NCI-H1694 (cell line): Measurements from ENCODE around the gene CA5A.
"Not testable (repeated sequence)": the region's sequence is repeated elsewhere in the genome, so short reads cannot be mapped to it uniquely, and the experiment has no call there.

ENCODE experiments used
- DNase-seq: peaks from one replicate; lab custom pipeline; 2025; lab: John Stamatoyannopoulos, UW

The CA5A gene

DNA sequence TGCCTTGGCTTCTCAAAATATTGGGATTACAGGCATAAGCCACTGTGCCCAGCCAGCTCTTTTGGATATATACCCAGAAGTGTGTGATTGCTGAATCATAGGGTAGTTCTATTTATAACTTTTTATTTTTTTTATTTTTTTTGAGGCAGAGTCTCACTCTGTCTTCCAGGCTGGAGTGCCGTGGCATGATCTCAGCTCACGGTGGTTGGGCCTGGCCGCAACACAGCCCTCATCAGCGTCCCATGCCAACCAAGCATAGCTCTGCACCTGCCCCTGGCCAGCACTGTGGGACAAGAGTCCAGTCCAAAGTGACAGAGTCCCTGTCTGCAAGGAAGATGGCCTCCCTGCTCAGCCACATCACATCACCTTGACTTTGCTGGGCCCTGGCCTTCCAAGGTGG lies 42.3 kb downstream of the CA5A start:
- DNase-seq = not testable (repeated sequence)

DNA sequence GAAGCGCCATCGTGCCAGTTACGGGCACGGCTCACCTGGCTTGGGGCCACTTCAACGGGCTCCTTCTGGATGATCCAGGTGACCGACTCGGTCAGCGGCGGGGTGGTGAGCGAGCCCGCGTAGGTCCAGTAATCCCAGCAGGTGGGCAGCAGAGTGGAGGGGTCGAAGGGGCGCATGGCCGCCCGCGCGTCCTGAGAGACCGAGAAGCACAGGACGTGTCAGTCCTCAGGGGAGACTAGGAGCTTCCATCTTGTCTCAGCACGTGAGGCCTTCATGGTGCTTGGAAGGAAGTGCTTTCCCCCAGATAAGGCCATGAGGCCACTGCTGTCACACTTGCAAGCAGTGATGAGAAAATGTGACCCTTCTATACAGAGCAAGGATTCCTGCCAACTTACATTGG lies 44.6 kb downstream of the CA5A start:
- DNase-seq = no peak

DNA sequence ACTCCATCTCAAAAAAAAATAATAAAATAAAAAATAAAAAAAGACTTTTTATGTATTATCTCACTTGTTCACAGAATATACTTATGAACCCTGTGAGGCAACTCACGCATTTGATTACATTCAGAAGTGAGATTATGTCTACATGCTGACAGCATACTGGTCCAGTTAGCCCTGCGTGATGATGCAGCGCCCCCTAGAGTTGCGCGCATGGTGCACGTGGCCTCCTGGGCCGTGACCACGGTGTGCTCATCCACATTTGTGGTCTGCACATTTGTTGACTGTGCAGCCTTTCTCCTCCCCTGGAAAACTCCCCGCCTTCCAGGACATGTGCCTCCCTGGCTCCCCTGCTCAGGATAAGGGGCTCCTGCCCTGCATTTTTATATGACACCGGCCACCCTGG lies 46.6 kb downstream of the CA5A start:
- not testable (repeated sequence) for DNase-seq

DNA sequence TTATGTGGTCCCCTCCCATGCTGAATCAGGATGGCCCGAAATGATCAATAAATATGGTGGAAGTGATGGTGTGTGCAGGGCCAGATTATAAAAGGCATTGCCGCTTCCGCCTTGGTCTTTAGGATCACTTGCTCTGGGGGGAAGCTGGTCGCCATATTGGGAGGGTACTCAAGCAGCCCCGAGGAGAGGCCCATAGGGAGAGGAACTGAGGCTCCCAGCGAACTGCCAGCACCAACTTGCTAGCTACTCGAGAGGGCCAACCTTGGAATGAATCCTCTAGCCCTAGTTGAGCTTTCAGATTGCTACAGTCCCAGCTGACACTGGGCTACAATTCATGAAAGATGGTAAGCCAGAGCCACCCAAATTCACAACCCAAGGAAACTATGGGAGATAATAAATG lies 48.0 kb downstream of the CA5A start:
- not testable (repeated sequence) for DNase-seq

DNA sequence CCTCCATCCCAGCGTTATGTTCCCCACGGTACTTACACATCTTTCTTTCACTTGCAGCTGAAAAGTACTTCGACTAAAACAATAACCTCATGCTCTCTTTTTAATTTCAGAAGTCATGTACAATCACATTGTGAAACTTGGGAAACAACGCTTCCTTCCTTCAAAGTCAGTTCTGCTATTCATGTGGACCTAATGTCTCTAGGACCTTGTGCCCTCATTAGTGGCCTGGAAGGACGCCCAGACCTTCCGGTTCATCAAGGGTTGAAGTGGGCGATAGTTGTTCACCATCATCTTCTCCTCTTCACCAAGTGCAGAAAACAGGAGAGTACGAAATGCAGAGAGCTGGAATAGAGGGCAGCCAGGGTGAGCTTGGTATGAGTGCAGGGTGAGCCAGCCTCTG lies 48.4 kb downstream of the CA5A start:
- DNase-seq = not testable (repeated sequence)

DNA sequence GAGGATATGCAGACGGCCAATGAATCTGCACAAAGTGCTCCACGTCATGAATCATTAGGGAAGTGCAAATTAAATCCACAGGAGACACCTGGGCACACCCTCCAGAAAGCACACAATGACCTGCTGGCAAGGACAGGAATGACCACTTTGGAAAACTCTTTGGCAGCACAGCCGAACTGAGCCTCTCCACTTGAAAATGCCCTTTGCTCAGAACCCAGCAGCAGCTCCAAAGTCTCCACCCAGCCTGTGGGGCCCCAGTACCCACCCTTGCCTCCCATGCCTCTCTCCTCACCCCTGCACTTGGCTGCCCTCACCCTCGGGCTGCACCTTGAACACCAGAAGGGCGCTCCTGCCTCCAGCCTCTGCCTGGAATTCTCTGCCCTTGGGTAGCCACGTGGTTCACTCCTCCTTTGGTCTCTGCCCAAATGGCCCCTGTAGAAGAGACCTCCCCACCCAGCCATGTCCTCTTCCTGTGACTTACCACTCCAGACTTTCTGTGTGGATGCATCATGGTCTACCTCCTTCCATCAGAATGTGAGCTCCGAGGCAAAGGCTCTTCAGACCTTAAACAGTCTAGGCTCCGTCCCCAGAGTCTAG lies 50.9 kb downstream of the CA5A start:
- DNase-seq = not testable (repeated sequence)

DNA sequence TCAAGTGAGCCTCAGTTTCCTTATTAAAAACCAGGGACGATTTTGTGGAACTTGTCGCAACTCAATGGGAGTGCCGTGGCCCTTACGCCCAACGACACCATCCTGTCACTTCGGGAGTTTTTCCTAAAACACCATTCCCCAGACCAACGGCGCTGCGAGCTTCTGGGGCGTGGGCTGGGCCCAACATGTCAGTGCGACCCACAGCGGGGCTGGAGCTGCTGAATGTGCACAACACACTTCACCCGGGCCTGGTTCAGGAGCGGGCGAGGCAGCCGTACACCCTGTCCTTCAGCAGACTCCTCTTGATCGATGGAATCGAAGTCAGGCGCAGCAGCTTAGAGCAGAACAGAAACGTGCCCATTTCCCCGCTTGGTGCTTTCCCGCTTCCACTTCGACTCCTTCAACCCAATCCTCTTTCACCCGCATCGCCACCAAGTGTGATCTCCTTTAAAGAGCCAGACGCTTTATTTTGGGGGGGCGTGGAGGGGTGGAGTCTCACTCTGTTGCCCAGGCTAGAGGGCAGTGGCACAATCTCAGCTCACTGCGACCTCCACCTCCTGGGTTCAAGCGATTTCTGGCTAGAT lies 53.8 kb downstream of the CA5A start:
- DNase-seq = no peak

DNA sequence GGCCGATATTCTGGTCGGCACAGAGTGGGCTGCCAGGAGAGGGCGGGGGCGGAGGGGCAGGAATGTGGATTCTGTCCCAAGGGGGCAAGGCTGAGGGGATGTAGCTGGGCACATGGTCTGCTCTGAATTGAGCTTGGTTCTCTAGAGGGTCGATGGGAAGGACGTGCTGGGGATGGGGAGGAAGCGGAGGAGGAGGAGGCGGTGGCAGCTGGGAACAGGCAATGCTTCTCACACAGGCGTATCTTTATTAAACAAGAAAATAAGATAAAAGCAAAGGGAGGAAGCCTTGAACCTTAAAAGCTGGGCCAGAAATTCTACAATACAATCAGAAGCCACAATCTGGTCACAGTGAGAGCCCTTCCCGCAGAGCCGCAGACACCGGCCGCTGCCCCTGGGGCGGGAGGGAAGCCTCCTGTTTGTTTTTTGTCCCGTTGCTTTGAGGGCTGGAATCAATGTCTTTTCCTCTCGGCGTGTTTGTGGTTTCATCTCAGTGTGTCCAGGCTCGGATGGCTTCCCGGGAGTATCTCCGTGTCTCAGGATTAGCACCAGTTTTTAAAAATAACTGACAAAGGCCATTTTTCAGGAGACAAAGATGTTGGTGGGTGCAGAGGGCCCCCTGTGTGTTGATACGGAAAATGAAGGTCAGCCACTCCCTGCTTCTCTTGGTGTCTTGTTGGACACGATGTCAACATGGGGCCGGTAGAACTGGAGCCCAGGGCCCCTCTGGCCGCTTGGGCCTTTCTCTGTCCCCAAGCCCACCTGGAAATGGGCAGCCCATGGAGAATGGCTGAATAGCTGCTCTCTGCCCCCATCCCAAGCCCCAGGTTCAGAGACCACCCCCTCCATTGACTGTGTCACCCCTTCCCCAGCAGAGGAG lies 54.8 kb downstream of the CA5A start:
- DNase-seq = no peak

DNA sequence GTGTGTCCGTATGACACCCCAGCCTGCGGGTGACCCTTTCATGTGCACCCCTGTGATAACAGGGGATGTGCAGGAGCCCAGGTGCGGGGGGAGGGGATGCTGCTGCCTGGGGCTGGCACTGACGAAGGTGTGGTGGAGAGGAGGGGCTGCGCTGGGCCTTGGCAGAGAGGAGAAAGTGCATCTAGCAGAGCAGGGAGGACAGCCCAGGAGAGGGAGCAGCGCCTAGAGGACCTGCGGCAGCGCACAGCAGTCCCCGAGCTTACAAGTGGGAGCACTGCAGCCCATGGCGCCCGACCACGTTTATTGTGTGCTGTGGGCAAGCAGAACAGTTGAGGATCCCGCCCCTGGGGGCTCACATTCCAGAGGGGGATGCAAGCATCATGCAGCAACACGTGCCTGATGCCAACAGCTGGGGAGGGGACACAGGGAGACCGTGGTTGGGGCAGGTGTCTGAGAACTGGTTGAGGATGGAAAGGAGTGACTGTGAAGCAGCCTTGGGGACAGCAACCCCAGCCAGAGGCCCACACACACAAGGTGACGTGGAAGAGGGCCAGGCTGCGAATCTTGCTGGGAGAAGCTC lies 56.1 kb downstream of the CA5A start:
- no peak for DNase-seq

DNA sequence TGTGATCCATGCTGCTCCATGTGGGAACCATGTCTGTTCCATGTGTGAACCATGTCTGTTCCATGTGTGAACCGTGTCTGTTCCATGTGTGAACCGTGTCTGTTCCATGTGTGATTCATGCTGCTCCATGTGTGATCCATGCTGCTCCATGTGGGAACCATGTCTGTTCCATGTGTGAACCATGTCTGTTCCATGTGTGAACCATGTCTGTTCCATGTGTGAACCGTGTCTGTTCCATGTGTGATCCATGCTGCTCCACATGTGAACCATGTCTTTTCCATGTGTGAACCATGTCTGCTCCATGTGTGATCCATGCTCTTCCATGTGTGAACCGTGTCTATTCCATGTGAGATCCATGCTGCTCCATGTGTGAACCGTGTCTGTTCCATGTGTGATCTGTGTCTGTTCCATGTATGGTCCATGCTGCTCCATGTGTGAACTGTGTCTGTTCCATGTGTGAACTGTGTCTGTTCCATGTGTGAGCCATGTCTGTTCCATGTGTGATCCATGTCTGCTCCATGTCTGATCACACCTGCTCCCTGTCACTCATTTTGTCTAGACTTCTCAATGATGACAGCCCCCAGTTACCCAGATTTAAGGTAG lies 56.8 kb downstream of the CA5A start:
- DNase-seq = not testable (repeated sequence)

DNA sequence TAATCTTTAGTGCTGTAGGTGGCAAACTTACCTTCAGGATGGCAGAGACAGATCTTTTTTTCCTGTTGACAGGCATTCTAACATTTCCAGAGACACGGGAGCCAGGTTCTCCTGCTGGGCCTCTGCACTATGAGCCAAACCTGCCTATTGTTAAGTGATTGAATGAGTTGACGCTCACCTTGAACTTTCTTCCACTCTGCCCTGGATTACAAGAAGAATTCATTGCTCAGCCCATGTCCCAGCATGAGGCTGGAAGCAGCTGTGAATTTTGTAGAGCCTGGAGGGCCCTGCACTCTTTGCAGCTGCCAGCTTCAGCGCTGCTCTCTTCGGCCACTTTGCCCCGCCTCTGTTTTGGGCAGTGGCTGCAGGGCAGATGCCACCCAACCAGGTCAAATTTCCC lies 57.6 kb downstream of the CA5A start:
- no peak for DNase-seq

DNA sequence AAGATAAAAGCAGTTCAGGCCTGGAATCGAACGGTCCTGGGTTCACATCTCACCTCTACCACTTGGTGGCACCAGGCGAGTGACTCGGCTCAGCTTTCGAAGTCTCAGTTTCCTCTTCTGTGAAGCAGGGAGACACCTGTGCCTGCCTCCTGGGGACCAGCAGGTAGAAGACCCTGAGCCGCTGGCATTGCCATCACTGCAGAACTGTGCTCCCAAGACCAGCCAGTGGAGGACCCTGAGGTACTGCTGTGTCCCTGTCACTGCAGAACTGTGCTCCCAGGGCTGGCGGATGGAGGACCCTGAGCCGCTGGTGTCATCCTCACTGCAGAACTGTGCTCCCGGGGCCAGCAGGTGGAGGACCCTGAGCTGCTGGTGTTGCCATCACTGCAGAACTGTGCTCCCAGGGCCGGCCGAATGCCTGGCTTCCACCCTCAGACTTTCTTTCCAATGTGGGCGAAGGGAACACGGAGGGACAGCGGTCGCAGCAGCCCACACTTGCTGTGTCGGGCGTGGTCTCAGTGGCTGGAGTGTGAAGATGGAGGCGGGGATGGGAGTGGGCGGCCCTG lies 58.3 kb downstream of the CA5A start:
- DNase-seq = no peak

DNA sequence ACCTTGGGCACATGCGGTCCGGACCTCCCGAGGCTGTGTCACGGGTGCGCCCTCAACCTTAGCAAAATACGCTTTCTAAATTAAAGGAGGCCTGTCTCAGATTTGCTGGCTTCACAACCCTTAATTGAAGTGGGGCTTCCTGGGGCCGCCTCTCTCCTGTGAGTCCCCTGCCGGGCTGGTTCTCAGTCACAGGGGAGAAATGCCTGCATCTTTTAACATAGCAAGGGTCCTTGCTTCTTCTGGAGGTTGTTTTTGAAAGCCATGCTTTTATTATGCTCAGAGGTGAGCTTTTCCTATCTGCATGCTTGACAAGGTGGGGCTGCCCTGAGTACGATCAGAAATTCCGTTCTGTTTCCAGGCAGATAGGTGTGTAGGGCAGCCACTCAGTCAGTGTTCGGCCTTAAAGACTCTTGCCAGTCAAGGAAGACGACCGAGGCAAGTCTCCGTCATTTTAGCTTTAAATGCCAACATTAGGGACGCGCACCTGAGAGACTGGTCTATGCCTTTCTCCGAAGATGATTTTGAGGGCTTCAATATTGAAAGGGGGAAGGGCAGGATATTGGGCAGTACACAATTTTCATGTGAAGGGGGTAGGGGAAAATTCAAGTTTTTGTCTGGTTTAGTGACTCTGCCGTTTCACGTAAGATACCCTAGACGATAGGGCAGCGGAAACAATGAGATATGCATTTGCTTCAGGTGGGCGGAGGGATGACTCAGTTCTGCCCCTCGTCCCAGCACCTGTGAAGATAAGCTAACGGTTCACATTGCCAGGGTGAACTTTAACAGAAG lies 61.5 kb downstream of the CA5A start:
- DNase-seq = no peak

DNA sequence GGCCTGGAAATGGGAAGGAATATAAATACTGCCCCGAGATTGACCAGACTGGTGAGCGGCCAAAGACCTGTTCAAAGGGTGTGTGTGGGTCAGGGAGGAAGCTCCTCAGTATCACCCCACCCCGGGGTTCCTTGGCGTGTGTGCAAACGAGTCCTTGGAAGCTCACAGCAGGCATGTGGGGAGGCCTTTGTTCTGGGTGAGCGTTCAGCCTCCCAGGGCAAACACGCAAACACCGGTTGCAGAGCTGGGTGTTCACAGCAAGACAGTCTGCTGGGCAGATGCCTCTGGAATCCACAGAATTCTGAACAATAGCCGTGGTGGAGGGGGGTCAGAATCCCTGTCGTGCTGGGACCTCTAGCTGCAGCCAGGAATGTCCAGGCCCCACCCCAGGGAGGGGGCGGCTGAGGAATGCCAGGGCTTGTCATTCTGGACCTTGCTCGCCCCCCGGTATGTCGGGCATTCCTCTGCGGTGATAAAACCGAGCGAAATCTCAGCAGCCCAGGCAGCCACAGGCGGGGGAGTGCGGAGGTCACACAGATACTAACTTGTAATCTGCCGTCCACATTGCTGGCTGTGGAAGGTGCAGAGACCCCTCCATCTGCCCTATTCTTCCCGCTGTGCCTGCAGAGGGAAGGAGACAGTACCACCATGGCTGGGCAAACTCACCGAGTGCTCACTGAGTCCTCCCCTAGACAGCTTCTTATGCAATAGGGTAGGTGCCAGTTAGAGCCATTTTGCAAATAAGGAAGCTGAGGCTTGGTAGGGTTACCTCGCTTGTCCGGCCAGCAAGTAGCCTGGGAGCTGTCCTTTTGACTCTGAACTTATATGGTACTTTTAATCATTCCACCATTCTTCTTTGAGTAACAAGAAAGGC lies 65.7 kb downstream of the CA5A start:
- DNase-seq = not testable (repeated sequence)

DNA sequence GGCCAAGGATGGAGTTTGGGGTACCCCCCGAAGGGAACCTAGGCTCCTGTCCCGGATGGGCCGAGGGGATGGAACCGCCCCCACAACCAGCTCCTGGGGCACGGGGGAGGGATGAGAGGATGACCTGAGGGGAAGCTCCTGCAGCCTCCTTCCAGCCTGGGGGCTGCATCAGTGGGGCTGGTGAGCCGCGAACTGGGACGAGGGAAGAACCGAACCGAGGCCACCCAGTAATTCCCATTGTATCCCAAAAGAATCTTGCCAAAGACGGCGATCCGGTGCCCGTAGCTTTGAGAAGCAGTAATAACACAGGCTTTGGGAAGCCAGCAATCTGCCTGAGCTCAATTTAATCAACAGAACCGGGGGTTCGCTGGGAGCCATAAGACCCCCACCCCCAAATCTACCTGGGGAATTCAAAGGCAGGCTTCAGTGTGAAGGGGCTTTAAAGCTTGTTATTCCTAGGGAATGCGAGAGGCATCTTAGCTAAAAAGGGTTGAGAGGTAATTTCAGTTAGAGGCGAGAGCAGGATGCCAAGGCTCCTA lies 66.4 kb downstream of the CA5A start:
- not testable (repeated sequence) for DNase-seq

DNA sequence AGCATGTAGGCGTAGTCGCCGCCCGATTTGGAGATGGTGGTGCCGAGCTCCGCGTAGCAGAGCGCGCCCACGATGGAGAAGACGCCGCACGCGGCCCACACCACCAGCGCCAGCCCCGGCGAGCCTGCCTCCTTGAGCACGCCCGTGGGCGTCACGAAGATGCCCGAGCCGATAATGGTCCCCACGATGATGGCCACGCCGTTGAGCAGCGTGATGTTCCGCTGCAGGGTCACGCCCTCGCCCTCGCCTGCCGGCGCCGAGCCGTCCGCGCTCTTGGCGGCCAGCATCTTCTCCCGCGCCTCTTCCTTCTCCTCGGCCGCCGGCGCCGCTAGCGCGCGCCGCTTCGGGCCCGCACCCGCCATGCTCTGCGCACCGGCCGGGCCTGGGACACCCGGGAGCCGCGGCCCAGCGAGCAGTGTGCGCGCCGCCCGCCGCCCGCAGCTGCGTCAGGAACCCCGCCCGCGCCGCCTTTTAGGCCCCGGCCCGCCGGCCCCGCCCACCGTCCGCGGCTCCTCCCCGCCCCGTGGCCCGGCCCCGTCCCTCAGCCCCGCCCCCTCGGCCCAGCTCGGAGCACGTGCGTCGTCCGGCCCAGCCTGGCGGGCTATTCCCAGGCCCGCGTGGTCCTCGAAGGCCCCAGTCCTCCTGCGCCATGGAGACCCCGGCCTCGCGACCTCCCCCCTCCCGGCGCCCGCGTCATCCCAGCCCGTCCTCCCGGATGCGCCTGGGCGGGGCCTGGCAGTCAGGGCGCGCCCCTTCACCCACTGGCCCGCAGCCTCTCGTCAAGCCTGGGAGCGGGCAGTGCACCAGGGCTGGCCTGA lies 67.1 kb downstream of the CA5A start, which contains the start of gene SLC7A5:
Gene SLC7A5, minus strand, starts transcription at position 447 of the 818 bp plus-strand sequence. Its CDS starts 85 bp downstream, at position 362.
- DNase-seq = not testable (repeated sequence)

DNA sequence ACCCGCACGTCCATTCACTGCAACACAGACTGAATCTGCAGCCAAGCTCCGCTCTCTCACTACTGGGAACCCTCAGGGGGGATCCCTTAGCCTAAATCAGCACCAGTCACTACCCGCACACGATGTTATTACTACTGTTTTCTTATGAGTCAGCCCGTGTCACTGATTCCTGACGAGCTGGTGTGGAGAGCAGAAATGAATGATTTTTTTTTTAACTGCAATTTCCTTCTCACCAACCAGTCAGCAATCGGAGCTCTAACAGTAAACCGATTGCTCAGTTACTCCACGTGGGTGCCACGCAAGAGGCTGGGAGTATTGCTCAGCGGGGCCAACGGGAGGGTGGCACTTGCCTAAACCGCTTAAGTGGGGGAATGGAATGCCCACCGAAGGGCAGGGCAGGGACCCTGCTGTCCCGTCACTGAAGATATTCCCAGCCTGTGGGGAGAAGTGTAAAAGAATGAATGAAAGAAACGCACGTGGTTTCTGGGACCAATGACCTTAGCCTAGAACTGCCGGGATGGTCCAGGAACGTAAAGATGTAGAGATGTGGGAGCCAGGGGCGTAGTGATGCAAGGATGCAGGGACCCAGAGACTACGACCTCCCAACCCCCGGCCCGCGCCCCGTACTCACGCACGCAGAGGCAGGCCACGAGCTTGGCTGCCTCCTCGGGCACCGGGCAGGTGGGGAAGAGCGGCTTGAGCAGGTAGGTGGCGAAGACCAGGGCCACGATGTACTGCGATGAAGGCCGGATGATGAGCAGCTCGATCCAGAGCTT lies 67.9 kb downstream of the CA5A start:
- not testable (repeated sequence) for DNase-seq
